GM18508 (cell line): ENCODE results near the gene AGA.

Source experiments
- ATAC-seq: cut with Tn5 transposase; IDR thresholded peaks from one replicate; pipeline ENCODE4 v1.9.1; 2021; ENCODE audit warnings: moderate number of reproducible peaks; ENCODE audit not compliant: insufficient read depth, unreplicated experiment

AGA gene

GRCh38 chr4:177448850-177449249 is 6.6 kb upstream of the AGA start:
- no peak for ATAC-seq

DNA sequence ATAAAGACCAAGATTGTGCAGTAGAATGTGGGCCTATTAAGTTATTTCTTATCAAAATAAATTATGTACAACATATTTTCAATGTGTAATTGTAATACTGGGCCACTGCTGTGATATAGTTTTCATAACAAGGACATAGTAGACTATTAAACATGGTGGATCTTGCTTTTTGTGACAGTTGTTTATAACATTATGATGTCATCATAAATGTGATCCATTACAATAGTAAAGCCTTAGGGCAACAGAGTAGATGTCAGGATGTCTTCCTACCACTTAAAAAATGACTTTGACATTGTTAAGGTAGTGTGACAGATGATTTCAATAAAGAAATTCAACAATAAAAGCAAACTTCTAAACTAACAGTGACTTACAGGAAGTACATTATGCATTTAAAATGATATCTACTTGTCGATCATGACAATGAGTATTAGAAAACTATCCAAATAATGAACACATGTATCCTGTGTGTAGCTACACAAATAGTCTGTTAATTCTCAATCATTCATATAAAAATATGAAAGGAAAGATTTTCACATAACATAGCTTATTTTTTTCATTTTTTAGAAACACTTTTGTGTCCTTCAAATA is 5.3 kb upstream of the AGA start:
- no peak for ATAC-seq

GRCh38 chr4:177446586-177446985 is 4.3 kb upstream of the AGA start:
- no peak for ATAC-seq

DNA sequence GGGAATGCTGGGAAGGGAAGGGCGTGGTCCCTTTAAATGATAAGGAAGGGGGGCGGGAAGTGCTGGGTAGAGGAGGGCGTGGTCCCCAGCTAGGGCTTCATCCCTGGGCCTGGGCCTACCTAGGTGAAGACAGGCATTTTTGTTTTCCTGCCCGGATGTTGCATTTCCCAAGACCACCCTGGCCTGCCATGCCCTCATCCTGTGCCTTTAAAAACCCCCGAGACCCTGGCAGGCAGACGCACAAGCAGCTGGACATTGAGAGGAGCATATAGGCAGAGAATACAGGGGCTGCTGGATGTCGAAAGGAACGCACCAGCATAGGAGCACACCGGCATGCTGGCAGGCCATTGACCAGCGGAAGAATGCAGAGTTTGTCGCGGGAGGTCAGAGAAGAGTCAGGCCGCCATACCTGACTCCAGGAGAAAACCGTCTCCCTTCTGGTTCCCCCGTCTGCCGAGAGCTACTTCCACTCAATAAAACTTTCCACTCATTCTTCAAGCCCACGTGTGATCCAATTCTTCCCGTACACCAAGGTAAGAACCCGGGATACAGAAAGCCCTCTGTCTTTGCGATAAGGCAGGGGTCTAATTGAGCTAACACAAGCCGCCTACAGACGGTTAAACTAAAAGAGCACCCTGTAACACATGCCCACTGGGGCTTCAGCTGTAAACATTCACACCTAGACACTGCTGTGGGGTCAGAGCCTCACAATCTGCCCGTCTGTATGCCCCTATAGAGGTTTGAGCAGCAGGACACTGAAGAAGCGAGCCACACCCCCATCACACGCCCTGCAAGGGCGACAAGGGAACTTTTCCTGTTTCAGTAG is 2.9 kb upstream of the AGA start:
- no peak for ATAC-seq

DNA sequence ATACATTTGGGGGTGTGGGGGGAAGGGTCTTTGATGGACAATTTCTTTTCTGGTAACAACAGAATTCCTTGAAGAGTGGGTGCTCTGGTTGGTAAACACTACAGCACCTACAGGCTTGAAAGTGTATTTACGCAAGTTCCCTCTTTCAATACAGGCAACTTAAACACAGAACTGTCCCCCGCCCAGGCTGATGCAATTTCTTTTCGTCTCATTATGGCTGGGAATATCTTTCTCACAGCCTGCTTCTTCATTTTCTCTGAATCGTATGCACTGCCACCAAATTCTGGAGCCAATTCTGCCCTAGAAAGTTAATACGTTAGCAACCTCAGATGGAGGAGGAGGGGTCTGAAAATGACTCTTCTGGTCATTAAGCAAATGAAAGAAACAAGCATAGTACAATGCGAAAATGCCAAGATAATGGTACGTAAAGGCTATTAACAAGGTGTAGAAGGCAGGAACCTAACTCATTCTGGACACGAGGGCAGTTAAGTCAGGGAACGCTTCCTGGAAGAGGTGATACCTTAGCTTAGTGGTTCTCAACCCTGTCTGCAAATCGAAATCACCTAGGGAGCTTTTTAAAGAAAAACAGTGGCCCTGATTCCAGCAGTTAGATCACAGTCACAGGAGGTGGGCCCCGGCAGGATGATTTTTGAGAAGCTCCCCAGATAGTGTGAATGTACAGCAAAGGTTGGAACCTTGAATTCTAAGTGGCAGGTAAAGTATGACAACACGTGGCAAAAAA is 1.0 kb downstream of the AGA start:
- peak; percentile 41 for ATAC-seq

- ATAC-seq: no peak
These were observed 5.8 kb downstream of the AGA start for GRCh38 chr4:177436456-177436855.

- no peak for ATAC-seq
These were observed 7.6 kb downstream of the AGA start for GRCh38 chr4:177434667-177435066.

DNA sequence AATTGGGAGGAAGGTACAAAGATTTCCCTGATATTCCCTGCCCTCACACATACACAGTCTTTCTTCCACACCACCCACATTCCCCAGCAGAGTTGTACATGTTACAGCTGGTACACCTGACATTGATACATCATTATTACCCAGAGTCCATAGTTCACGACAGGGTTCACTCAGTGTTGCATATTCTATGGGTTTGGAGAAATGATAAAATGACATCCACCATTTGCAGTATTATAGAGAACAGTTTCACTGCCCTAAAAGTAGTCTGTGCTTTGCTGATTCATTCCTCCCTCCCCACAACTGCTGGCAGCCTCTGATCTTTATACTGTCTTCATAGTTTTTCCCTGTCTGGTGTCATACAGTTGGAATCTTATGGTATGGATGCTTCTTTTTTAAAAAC is 15.0 kb downstream of the AGA start:
- no peak for ATAC-seq

DNA sequence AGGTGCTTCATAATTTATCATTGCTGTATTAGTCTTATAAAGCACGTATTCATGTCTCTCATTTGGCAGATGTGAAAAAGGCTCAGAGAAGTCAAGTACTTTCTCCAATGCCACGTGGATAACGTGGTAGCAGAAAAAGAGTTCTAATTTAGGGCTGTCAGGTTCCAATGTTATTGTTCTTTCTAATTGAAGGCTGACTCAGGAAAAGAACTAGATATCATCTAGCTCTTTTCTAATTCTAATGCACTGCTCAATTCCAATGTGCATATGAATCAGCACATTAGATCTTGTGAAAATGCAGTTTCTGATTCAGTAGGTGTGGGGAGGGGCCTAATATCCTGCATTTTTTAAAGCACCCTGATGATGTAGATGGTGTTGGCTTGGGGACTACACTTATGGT is 22.8 kb downstream of the AGA start:
- ATAC-seq: no peak

GRCh38 chr4:177413656-177414055 is 28.6 kb downstream of the AGA start:
- no peak for ATAC-seq

DNA sequence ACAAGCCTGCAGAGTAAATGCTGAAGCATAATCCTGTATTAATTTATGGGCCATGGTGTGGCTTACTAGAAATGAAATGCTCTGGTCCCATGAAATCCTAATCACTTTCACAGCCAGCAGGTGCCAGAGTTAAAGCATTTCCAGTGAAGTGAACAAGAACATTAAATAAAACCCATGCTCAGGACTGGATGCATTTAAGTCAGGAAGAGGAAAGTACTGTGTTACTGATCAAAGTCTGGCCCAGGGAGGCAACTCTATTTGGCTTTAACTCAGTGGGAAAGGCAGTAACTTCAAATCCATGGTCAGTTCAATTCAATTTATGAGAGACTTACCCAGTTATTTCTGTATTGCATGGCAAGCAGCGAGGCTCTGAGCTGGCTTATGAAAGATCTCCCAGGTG is 29.2 kb downstream of the AGA start:
- no peak for ATAC-seq

- no peak for ATAC-seq
These were observed 30.2 kb downstream of the AGA start for GRCh38 chr4:177411996-177412395.

GRCh38 chr4:177410566-177410965 is 31.7 kb downstream of the AGA start:
- ATAC-seq: no peak

DNA sequence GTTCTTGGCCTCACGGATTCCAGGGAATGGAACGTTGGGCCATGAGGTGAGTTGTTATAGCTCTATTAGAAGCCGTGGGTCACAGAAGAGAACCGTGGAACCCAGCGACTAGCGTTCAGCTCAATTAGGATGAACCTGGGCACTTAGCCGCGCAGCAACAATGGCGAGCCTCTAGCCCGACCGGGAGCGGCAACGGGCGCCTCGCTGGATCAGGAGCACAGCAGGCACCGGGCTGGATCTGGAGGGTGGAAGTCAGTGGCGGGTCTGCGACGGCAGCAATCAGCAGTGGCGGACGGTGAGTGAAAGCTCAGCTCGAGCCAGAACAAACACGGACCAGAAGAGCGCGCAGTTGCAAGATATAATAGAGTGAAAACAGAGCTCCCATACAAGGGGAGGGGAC is 34.2 kb downstream of the AGA start:
- ATAC-seq: no peak

DNA sequence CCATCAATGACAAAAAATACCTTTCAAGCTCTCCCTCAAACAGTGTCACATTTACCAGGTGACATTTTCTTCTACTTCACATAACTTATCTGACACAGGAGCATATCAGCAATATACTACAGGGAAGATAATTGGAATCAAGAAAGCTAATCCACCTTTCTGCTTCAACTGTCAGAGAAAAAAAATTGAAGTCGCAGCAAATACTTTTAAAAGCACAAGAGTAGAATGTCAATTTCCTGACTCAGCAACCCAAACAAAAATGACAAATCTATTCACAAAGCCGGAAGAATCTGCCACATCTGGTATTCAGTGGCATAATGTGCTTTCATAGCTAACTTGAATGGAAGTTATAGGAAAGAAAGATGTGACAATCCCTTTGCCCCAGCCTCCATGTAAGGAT is 36.7 kb downstream of the AGA start:
- no peak for ATAC-seq

DNA sequence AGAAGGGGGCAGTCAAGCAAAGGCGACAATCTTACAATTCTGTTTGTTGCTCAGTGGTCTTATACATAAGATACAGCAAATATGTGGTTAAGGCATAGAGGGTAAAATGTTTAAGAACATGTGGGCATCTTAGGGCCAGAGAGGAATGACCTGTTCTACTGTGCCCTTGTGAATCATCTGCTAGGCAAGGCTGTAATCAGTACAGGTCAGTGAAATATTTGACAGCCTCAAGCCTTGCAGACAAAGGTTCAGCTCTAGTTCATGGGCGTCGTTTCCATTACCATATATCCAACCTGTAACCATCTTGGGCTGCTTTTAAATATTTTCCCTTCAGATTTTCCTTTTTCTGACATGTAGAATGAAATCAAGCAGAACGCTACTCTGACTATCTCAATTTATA is 37.3 kb downstream of the AGA start:
- no peak for ATAC-seq

DNA sequence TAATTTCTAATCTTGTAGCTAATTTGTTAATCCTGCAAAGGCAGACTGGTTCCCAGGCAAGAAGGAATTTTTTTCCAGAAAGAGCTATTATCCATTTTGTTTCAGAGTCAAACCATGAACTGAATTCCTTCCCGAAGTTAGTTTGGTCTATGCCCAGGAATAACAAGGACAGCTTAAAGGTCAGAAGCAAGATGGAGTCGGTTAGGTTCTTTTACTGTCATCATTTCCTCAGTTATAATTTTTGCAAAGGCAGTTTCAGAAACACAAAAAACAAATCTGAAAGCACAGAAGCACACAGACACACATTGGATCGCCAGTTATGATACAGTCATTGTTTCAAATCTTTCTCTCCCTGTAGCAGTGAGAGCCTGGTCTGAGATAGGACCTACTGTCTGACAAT is 37.9 kb downstream of the AGA start:
- ATAC-seq: no peak

DNA sequence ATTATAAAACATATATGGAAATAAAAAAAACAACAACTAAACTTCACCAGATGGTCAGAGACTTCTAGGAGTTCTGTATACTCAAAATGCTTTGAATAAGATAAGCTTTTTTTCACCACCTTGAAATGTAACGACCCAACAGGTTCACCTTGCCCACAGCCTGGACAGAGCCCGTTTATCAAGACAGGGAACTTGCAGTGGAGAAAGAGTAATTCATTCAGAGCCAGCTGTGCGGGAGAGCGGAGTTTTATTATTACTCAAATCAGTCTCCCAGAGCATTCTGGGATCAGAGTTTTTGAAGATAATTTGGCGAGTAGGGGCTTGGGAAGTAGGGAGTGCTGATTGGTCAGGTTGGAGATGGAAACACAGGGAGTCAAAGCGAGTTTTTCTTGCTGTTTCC is 38.5 kb downstream of the AGA start:
- ATAC-seq: no peak

- ATAC-seq: no peak
These were observed 40.5 kb downstream of the AGA start for GRCh38 chr4:177401658-177402273.

GRCh38 chr4:177400030-177400429 is 42.2 kb downstream of the AGA start:
- no peak for ATAC-seq

- no peak for ATAC-seq
These were observed 45.9 kb downstream of the AGA start for GRCh38 chr4:177396352-177396751.
